Stimulated activated CD8-positive, alpha-beta memory T cell treated with anti-CD3 and anti-CD28 coated beads, Interleukin-7, amount 100 ng/mL, for 4 hours (primary cell): ENCODE measurements around the gene PCDHA6.
"Not testable (repeated sequence)": the region's sequence is repeated elsewhere in the genome, so short reads cannot be mapped to it uniquely, and the experiment has no call there.

ENCODE experiments used
- DNase-seq, 2 donors: peaks; one replicate each; pipeline ENCODE4 v3.0.0-alpha.2; 2020; ENCODE audit warnings: low read depth in 2 of 2

Gene PCDHA6

GRCh38 chr5:140857177-140857986, 29.6 kb downstream of the PCDHA6 start:
- no peak for DNase-seq

DNA sequence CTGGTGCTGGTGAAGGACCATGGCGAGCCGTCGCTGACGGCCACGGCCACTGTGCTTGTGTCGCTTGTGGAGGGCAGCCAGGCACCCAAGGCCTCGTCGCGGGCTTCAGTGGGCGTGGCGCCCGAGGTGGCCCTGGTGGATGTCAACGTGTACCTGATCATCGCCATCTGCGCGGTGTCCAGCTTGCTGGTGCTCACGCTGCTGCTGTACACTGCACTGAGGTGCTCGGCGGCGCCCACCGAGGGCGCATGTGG, 30.2 kb downstream of the PCDHA6 start:
- no peak for DNase-seq

GRCh38 chr5:140862441-140863295, 34.9 kb downstream of the PCDHA6 start:
- no peak for DNase-seq

DNA sequence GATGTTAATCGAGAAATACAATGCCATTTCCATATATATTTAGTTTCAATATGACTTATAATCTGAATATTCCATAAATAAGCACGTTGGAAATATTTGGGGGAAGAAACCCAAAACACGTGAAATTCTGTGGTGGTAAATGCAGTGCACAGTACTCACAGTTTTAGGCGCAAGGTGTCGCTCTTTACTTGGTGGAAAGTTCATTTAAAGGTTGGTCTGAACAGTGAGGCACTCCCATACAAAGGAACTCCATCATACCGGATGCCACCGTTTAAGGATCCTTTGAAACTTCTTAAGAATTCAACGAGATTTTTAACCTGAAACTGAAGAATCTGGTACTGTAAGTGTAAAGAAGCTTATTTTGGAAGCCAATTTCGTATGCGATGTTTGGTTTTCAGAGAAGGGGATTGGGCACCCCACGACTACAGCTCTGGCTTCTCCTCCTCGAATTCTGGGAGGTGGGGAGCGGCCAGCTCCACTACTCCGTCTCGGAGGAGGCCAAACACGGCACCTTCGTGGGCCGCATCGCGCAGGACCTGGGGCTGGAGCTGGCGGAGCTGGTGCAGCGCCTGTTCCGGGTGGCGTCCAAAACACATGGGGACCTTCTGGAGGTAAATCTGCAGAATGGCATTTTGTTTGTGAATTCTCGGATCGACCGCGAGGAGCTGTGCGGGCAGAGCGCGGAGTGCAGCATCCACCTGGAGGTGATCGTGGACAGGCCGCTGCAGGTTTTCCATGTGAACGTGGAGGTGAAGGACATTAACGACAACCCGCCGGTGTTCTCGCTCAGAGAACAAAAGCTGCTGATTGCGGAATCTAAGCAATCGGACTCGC, 41.2 kb downstream of the PCDHA6 start, which contains the start of gene PCDHA11:
PCDHA11 (plus strand) TSS at position 237 of the 834 bp plus-strand sequence; CDS start at position 384, 147 bp downstream.
- DNase-seq: no peak

- no peak for DNase-seq
Observed at GRCh38 chr5:140869555-140869886, 41.8 kb downstream of the PCDHA6 start.

GRCh38 chr5:140870221-140871201, 42.8 kb downstream of the PCDHA6 start:
- no peak for DNase-seq

DNA sequence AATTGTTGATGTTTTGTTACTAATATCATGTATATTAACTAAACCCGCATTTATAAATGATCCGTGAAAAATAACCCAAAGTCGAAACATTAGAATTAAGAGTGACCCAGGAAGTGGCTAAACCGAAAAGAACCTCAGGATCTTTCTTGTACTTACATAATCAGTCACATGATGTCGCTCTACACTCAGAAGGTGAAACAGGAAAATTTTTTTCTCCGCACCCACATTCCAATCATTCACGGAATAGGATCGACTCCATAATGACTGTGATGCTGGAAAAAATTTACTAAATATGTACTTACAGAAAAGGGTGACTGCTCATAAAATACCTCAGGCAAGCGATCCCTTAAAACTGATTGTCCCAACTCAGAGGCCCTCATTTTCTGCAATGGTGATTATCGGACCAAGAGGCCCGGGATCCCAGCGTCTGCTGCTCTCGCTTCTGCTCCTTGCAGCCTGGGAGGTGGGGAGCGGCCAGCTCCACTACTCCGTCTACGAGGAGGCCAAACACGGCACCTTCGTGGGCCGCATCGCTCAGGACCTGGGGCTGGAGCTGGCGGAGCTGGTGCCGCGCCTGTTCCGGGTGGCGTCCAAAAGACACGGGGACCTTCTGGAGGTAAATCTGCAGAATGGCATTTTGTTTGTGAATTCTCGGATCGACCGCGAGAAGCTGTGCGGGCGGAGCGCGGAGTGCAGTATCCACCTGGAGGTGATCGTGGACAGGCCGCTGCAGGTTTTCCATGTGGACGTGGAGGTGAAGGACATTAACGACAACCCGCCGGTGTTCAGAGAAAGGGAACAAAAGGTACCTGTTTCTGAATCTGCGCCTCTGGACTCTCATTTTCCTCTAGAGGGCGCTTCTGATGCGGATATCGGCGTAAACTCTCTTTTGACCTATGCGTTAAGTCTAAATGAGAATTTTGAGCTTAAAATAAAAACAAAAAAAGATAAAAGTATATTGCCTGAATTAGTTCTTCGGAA, 47.6 kb downstream of the PCDHA6 start, which contains the start of gene PCDHA12:
PCDHA12 (plus strand) TSS at position 224 of the 981 bp plus-strand sequence; CDS start at position 389, 165 bp downstream.
- no peak for DNase-seq

DNA sequence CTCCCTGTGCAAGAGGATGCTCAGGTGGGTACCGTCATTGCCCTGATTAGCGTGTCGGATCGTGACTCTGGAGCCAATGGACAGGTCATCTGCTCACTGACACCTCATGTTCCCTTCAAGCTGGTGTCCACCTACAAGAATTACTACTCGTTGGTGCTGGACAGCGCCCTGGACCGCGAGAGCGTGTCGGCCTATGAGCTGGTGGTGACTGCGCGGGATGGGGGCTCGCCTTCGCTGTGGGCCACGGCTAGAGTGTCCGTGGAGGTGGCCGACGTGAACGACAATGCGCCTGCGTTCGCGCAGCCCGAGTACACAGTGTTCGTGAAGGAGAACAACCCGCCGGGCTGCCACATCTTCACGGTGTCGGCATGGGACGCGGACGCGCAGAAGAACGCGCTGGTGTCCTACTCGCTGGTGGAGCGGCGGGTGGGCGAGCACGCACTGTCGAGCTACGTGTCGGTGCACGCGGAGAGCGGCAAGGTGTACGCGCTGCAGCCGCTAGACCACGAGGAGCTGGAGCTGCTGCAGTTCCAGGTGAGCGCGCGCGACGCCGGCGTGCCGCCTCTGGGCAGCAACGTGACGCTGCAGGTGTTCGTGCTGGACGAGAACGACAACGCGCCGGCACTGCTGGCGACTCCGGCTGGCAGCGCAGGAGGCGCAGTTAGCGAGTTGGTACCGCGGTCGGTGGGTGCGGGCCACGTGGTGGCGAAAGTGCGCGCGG, 48.9 kb downstream of the PCDHA6 start:
- not testable (repeated sequence) for DNase-seq

- no peak for DNase-seq
Observed at GRCh38 chr5:140877262-140877581, 49.5 kb downstream of the PCDHA6 start.
